Measurements from ENCODE around the gene METTL27.

The METTL27 gene

GRCh38 chr7:73829505-73829904 lies 12.8 kb downstream of the METTL27 start:
- H3K4me3 ChIP-seq (ENCODE audit: low read depth, low read length): no peak overlapping the region
- TF ChIP-seq, protein P1, sequence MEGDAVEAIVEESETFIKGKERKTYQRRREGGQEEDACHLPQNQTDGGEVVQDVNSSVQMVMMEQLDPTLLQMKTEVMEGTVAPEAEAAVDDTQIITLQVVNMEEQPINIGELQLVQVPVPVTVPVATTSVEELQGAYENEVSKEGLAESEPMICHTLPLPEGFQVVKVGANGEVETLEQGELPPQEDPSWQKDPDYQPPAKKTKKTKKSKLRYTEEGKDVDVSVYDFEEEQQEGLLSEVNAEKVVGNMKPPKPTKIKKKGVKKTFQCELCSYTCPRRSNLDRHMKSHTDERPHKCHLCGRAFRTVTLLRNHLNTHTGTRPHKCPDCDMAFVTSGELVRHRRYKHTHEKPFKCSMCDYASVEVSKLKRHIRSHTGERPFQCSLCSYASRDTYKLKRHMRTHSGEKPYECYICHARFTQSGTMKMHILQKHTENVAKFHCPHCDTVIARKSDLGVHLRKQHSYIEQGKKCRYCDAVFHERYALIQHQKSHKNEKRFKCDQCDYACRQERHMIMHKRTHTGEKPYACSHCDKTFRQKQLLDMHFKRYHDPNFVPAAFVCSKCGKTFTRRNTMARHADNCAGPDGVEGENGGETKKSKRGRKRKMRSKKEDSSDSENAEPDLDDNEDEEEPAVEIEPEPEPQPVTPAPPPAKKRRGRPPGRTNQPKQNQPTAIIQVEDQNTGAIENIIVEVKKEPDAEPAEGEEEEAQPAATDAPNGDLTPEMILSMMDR (IDR thresholded peaks at IDR 0.05; ENCODE audit: low read depth, low read length, missing control alignments): no peak
- DNase-seq (ENCODE audit: low read depth): no peak

DNA sequence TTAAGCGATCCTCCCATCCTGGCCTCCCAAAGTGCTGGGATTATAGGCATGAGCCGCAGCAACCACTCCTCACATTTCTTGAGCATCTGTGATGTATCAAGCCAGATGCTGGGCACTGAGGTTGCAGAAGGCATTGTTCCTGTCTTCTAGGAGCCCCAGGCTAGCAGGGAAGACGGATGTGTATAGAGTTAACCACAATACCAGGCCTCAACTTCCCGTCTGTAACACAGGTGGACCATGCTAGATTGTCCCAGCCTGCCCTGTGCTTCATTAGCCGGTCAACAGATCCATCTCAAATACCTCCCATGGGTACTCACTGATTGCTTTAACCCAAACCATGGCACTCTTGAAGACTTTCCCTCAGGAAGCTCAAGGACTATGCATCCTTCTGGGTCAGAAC lies 13.3 kb downstream of the METTL27 start:
- TF ChIP-seq, protein P1 (IDR thresholded peaks at IDR 0.05; ENCODE audit: low read depth, low read length, missing control alignments): no peak
- H3K4me3 ChIP-seq (ENCODE audit: low read depth, low read length): no peak overlapping the region
- DNase-seq (ENCODE audit: low read depth): no peak

- no peak overlapping the region for H3K4me3 ChIP-seq (ENCODE audit: low read depth, low read length)
- TF ChIP-seq, protein P1 (IDR thresholded peaks at IDR 0.05; ENCODE audit: low read depth, low read length, missing control alignments): no peak
- no peak for DNase-seq (ENCODE audit: low read depth)
Observed at GRCh38 chr7:73828107-73828803, 14.1 kb downstream of the METTL27 start.

- TF ChIP-seq, protein P1 (IDR thresholded peaks at IDR 0.05; ENCODE audit: low read depth, low read length, missing control alignments): no peak
- no peak overlapping the region for H3K4me3 ChIP-seq (ENCODE audit: low read depth, low read length)
- no peak for DNase-seq (ENCODE audit: low read depth)
Observed at GRCh38 chr7:73827567-73828106, 14.7 kb downstream of the METTL27 start.

DNA sequence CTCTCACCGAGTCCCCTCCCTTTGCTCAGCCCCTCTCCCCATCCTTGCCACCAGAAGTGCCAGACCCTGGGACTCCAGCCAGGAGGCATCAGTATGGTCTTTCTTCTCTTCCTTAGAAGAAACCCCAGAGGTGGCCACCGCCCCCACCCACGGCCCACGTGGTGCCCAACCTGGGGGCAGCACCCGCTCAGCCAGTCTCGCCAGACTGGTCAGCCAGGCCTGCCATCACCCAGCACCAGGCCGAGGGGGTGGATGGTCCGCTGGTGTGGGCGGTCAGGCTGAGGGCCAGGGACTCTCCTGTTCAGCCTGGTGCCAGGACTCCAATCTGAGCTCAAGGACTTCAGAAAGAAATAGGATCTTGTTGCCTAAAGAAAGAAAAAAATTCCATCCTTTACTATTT lies 17.3 kb downstream of the METTL27 start:
- no peak for DNase-seq (ENCODE audit: low read depth)
- TF ChIP-seq, protein P1 (IDR thresholded peaks at IDR 0.05; ENCODE audit: low read depth, low read length, missing control alignments): no peak
- no peak overlapping the region for H3K4me3 ChIP-seq (ENCODE audit: low read depth, low read length)

DNA sequence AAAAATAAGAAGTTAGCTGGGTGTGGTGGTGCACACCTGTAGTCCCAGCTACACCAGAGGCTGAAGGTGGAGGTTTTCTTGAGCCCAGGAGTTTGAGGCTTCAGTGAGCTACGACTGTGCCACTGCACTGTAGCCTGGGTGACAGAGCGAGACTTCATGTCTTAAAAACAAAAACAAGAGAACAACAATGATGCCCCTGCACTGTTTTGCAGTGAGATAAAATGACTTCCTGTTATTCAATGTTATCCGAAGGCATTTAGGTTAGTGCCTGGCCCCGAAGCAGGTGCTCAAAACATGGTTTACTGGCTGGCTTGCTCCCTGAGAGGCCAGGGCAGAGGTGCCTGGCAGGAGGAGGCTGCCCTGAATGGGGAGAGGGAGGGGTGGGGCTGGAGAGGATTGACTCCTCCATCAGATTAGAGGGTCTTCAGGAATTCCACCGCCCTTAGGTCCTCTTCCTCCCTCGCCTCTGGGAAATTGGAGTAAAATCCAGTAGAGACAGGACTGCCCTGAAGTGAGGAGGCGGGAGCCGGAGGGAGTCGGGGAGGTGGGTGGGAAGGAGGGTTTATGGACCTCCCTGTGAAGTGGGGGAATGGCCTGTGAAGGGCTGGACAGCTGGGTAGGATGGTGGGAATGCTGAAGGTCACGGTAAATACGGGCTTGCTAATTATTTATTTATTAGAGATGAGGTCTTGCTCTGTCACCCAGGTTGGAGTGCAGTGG lies 18.3 kb downstream of the METTL27 start:
- no peak for DNase-seq (ENCODE audit: low read depth)
- no peak overlapping the region for H3K4me3 ChIP-seq (ENCODE audit: low read depth, low read length)
- TF ChIP-seq, protein P1 (IDR thresholded peaks at IDR 0.05; ENCODE audit: low read depth, low read length, missing control alignments): no peak

Data from GM12864 (cell line).